ENCODE data around the gene BORCS5. TPM values are rescaled to one million over a fixed set of nuclear protein-coding genes. Genes with fewer than 3 reads are reported as not detected.

BORCS5 gene
- total and polyA plus RNA-seq, 3 donors from 2014 or later: 20.3 to 46.3 (median 22.8) TPM

DNA sequence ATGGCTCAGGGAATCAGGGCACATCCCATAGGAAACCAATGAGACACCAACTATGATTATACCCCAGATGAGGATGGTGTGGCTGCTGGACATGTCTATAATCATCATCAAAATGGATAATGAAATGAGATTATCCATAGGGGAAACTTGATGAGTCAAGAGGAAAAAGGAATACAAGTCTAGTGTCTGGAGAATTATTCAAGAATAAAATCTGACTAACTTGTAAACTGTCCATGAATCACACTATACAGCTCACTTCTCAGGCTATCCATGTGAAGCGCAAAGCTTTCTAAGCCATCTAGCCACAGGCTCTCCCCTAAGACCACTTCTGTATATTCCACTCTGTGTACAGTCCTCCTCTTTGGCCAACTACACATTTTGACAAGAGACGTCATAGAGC, 153.3 kb downstream of the BORCS5 start:
- Histone ChIP-seq H3K4me1 (peaks cover 18% of the 10 kb centered on the region), H3K27ac (no peak overlapping the region), H3K36me3 (ENCODE audit: low read depth, missing control alignments) (no peaks in the 10 kb centered on the region), H3K27me3 (no peaks in the 10 kb centered on the region), H3K9me3 (no peaks in the 10 kb centered on the region), H3K4me3 (no peak overlapping the region)
- TF ChIP-seq, protein P1, sequence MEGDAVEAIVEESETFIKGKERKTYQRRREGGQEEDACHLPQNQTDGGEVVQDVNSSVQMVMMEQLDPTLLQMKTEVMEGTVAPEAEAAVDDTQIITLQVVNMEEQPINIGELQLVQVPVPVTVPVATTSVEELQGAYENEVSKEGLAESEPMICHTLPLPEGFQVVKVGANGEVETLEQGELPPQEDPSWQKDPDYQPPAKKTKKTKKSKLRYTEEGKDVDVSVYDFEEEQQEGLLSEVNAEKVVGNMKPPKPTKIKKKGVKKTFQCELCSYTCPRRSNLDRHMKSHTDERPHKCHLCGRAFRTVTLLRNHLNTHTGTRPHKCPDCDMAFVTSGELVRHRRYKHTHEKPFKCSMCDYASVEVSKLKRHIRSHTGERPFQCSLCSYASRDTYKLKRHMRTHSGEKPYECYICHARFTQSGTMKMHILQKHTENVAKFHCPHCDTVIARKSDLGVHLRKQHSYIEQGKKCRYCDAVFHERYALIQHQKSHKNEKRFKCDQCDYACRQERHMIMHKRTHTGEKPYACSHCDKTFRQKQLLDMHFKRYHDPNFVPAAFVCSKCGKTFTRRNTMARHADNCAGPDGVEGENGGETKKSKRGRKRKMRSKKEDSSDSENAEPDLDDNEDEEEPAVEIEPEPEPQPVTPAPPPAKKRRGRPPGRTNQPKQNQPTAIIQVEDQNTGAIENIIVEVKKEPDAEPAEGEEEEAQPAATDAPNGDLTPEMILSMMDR (IDR thresholded peaks at IDR 0.05): no peak
- no peak for TF ChIP-seq POLR2A (IDR thresholded peaks at IDR 0.05)
- DNase-seq: no peak
- intact Hi-C loops (cut with DNase I; ENCODE audit: low total_unique reads): no loop called here
- 79 to 90% methylated on average over 2 of the region's 2 CpGs for WGBS, 2 donors

DNA sequence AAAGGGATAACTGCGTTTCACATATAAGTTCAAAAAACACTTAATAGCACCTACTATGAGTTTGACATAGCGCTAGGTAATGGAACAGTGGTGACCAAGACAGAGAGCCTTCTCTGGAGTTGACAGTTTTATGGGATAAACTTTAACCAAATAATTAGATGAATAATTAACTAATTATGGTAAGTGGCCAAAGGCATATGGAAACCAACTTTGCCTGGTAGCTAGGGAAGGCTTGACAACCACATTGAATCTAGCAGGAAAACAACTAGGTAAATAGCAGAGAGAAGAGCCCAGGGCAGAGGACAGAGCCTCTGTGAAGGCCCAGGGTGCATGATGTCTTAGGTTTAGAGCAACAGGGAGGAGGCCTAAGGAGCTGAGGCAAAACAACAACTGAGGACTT, 153.7 kb downstream of the BORCS5 start:
- no peak for DNase-seq
- H3K9me3 ChIP-seq: no peaks in the 10 kb centered on the region
- peaks cover 14% of the 10 kb centered on the region for H3K4me1 ChIP-seq
- WGBS, 2 donors: 91 to 98% methylated on average over 2 of the region's 2 CpGs
- H3K36me3 ChIP-seq (ENCODE audit: low read depth, missing control alignments): no peaks in the 10 kb centered on the region
- H3K27me3 ChIP-seq: no peaks in the 10 kb centered on the region
- no peak overlapping the region for H3K27ac ChIP-seq
- H3K4me3 ChIP-seq: no peak overlapping the region
- TF ChIP-seq POLR2A (IDR thresholded peaks at IDR 0.05): no peak
- TF ChIP-seq, protein P1 (IDR thresholded peaks at IDR 0.05): no peak
- intact Hi-C loops (cut with DNase I; ENCODE audit: low total_unique reads): no loop called here

DNA sequence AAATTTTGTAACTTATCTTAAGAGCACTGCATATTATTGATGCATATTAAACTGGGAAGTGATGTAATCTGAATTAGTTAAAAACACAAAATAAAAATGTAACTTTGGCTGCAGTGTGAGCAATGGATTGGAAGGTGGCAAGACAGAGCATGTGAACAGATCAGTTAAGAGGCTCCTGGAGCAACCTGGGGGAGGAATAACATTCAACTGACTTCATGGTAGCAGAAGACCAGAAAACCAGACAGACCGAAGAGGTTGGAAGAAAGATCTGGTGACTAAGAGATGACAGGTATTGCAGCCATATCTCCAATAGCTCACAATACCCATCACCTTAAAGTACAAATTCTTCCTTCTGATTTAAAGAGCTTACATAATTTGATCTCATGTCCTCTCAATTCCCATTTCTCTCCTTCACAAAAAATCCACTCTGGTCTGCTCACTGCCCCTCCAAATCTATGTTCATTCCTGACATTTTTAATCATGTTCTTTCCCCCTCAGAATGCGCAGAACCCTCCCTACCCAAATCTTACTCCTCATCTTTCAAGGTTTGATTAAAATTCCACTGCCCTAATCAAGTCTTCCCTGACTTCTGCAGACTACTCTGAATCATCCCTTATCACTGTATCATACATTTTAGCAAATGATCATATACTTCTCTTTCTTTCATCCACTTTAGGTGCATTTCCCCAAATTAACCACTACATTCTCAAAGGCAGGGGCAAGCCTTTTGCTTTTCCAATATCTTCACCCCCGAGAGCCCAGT, 154.3 kb downstream of the BORCS5 start:
- Histone ChIP-seq H3K4me1 (peaks cover 13% of the 10 kb centered on the region), H3K9me3 (no peaks in the 10 kb centered on the region), H3K27ac (no peak overlapping the region), H3K27me3 (no peaks in the 10 kb centered on the region), H3K36me3 (ENCODE audit: low read depth, missing control alignments) (no peaks in the 10 kb centered on the region), H3K4me3 (no peak overlapping the region)
- TF ChIP-seq POLR2A (IDR thresholded peaks at IDR 0.05): no peak
- TF ChIP-seq, protein P1 (IDR thresholded peaks at IDR 0.05): no peak
- no peak for DNase-seq
- intact Hi-C loops (cut with DNase I; ENCODE audit: low total_unique reads): no loop called here
- WGBS, 2 donors: 63 to 82% methylated on average over 3 of the region's 3 CpGs

DNA sequence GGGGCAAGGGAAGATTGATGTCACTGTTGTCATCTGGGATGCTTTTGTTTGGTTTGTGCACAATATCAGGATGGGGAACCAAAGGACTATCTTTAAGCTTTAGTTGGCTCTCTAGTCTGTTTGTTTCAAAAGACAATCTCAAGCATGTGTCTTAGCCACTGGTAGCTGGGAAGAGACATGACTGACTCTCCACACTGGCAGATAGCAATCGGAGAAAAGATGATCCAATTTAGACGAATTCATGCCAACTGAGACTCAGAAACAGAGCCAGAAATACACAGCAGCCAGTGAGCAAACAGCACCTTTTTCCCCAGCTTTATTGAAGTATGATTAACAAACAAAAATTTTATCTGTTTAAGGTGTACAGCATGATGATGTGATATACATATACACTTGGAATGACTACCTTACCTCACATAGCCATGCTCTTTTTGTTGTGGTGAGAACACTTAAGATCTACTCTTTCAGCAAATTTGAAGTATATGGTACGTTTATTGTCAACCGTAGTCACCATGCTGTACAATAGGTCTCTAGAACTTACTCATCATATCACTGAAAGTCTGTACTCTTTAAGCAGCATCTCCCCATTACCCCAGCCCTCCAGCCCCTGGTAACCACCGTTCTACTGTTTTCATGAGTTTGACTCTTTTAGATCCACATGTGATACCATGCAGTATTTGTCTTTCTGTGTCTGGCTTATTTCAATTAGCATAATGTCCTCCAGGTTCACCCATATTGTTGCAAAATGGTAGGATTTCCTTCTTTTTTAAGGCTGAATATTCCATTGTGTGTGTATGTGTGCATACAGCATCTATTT, 155.2 kb downstream of the BORCS5 start:
- WGBS, 2 donors: 88 to 97% methylated on average over 5 of the region's 5 CpGs
- Histone ChIP-seq H3K9me3 (no peaks in the 10 kb centered on the region), H3K4me1 (peaks cover 5% of the 10 kb centered on the region), H3K27ac (no peak overlapping the region), H3K4me3 (no peak overlapping the region), H3K27me3 (no peaks in the 10 kb centered on the region), H3K36me3 (ENCODE audit: low read depth, missing control alignments) (no peaks in the 10 kb centered on the region)
- intact Hi-C loops (cut with DNase I; ENCODE audit: low total_unique reads): no loop called here
- DNase-seq: no peak
- TF ChIP-seq POLR2A (IDR thresholded peaks at IDR 0.05): no peak
- TF ChIP-seq, protein P1 (IDR thresholded peaks at IDR 0.05): no peak

All from testis (tissue), 3 donors.